ENCODE results near the gene ATG13. TPM values are rescaled to one million over a fixed set of nuclear protein-coding genes. Genes with fewer than 3 reads are reported as not detected.

Gene ATG13
- total and polyA plus RNA-seq, 2 experiments from 2014 or later: 32.9 to 71.1 TPM

DNA sequence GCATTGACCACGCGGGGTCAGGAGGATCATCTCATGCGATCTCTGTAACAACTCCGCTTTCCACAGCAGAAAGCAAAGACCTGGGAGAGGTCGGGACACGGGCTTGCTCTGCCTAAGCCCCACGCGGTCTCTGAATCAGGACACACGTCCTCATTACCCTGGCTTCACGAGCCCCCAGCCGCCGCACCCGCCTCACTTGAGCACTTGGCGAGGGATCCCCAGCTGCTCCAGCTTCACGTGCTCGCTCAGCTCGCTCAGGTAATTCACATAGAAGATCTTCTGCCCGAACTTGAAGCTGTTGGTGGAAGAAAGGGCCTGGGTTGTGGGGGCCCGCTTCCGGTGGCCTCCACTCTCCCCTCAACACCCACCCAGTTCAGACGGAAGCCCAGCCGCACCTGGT, 63.5 kb downstream of the ATG13 start (continued):
- TF ChIP-seq, protein P1, sequence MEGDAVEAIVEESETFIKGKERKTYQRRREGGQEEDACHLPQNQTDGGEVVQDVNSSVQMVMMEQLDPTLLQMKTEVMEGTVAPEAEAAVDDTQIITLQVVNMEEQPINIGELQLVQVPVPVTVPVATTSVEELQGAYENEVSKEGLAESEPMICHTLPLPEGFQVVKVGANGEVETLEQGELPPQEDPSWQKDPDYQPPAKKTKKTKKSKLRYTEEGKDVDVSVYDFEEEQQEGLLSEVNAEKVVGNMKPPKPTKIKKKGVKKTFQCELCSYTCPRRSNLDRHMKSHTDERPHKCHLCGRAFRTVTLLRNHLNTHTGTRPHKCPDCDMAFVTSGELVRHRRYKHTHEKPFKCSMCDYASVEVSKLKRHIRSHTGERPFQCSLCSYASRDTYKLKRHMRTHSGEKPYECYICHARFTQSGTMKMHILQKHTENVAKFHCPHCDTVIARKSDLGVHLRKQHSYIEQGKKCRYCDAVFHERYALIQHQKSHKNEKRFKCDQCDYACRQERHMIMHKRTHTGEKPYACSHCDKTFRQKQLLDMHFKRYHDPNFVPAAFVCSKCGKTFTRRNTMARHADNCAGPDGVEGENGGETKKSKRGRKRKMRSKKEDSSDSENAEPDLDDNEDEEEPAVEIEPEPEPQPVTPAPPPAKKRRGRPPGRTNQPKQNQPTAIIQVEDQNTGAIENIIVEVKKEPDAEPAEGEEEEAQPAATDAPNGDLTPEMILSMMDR (conservative IDR thresholded peaks at IDR 0.05; ENCODE audit: low read depth in 2 of 2): no peak

DNA sequence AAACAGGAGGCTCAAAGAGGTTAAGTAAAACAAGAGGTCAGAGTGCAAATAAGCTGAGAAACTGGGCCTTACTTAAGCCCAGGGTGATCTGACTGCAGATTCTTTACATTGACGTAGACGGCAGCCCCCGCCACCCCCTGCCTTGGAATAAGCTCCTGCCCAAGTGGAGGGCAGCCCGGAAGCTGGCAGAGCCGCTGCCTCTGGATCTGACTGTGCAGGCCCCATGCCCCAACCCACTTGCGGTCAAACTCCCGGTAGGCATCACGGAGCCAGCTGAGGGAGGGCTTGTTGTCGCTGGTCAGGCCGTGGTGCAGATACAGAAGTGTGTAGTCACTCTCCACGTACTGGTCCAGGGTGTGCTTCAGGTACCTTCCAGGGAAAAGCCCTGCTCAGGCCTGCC, 64.5 kb downstream of the ATG13 start:
- peaks cover 6% of the 10 kb centered on the region for H3K36me3 Mint-ChIP-seq (ENCODE audit: low read depth)
- H3K79me2 ChIP-seq (replicated peaks; ENCODE audit: insufficient read depth): no peaks in the 10 kb centered on the region
- no peaks in the 10 kb centered on the region for H3K9me2 ChIP-seq (ENCODE audit: insufficient read depth)
- no peak overlapping the region for H3K27ac Mint-ChIP-seq
- no peaks in the 10 kb centered on the region for H4K20me1 ChIP-seq (replicated peaks; ENCODE audit: insufficient read depth)
- ATAC-seq (no peak), DNase-seq (ENCODE audit: low spot score) (no peak)
- no peak overlapping the region for H3K4me2 ChIP-seq
- no peak overlapping the region for H3K27ac ChIP-seq (ENCODE audit: low read depth)
- H3K27me3 ChIP-seq (ENCODE audit: insufficient read depth): no peaks in the 10 kb centered on the region
- no peak overlapping the region for H3K4me3 ChIP-seq
- 0 out of 2 replicates have a peak, but pooled peaks cover 2% of the 10 kb centered on the region for H3F3A ChIP-seq (replicated peaks; ENCODE audit: low read depth)
- no peak overlapping the region for H3K4me3 Mint-ChIP-seq
- no peak overlapping the region for H2AFZ ChIP-seq
- H3K9me3 Mint-ChIP-seq: no peaks in the 10 kb centered on the region
- H3K4me1 ChIP-seq (ENCODE audit: insufficient read depth): no peaks in the 10 kb centered on the region
- no peaks in the 10 kb centered on the region for H3K36me3 ChIP-seq (ENCODE audit: insufficient read depth)
- H3K27me3 Mint-ChIP-seq (ENCODE audit: insufficient read depth, low read depth, poor library complexity): peaks cover 6% of the 10 kb centered on the region
- H3K4me1 Mint-ChIP-seq: peaks cover 3% of the 10 kb centered on the region; the same call in 2 of the 3 replicates
- TF ChIP-seq ZNF114 (CRISPR knock-in tag; IDR thresholded peaks at IDR 0.05) (no peak), JUNB (IDR thresholded peaks at IDR 0.05; ENCODE audit: unreplicated experiment) (no peak), EZH2 (IDR thresholded peaks at IDR 0.05; ENCODE audit: low read depth, unreplicated experiment) (no peak), NANOG (IDR thresholded peaks at IDR 0.05; ENCODE audit: borderline replicate concordance) (no peak), POLR2AphosphoS5 (IDR thresholded peaks at IDR 0.05; ENCODE audit: low read depth) (no peak), STAT1 (IDR thresholded peaks at IDR 0.05; ENCODE audit: unreplicated experiment) (no peak), EZH2phosphoT487 (IDR thresholded peaks at IDR 0.05; ENCODE audit: unreplicated experiment) (no peak), CREB1 (CRISPR knock-in tag; IDR thresholded peaks at IDR 0.05; ENCODE audit: low read depth) (no peak), ZNF331 (CRISPR knock-in tag; IDR thresholded peaks at IDR 0.05; ENCODE audit: low read depth) (no peak)
- TF ChIP-seq, protein P2, sequence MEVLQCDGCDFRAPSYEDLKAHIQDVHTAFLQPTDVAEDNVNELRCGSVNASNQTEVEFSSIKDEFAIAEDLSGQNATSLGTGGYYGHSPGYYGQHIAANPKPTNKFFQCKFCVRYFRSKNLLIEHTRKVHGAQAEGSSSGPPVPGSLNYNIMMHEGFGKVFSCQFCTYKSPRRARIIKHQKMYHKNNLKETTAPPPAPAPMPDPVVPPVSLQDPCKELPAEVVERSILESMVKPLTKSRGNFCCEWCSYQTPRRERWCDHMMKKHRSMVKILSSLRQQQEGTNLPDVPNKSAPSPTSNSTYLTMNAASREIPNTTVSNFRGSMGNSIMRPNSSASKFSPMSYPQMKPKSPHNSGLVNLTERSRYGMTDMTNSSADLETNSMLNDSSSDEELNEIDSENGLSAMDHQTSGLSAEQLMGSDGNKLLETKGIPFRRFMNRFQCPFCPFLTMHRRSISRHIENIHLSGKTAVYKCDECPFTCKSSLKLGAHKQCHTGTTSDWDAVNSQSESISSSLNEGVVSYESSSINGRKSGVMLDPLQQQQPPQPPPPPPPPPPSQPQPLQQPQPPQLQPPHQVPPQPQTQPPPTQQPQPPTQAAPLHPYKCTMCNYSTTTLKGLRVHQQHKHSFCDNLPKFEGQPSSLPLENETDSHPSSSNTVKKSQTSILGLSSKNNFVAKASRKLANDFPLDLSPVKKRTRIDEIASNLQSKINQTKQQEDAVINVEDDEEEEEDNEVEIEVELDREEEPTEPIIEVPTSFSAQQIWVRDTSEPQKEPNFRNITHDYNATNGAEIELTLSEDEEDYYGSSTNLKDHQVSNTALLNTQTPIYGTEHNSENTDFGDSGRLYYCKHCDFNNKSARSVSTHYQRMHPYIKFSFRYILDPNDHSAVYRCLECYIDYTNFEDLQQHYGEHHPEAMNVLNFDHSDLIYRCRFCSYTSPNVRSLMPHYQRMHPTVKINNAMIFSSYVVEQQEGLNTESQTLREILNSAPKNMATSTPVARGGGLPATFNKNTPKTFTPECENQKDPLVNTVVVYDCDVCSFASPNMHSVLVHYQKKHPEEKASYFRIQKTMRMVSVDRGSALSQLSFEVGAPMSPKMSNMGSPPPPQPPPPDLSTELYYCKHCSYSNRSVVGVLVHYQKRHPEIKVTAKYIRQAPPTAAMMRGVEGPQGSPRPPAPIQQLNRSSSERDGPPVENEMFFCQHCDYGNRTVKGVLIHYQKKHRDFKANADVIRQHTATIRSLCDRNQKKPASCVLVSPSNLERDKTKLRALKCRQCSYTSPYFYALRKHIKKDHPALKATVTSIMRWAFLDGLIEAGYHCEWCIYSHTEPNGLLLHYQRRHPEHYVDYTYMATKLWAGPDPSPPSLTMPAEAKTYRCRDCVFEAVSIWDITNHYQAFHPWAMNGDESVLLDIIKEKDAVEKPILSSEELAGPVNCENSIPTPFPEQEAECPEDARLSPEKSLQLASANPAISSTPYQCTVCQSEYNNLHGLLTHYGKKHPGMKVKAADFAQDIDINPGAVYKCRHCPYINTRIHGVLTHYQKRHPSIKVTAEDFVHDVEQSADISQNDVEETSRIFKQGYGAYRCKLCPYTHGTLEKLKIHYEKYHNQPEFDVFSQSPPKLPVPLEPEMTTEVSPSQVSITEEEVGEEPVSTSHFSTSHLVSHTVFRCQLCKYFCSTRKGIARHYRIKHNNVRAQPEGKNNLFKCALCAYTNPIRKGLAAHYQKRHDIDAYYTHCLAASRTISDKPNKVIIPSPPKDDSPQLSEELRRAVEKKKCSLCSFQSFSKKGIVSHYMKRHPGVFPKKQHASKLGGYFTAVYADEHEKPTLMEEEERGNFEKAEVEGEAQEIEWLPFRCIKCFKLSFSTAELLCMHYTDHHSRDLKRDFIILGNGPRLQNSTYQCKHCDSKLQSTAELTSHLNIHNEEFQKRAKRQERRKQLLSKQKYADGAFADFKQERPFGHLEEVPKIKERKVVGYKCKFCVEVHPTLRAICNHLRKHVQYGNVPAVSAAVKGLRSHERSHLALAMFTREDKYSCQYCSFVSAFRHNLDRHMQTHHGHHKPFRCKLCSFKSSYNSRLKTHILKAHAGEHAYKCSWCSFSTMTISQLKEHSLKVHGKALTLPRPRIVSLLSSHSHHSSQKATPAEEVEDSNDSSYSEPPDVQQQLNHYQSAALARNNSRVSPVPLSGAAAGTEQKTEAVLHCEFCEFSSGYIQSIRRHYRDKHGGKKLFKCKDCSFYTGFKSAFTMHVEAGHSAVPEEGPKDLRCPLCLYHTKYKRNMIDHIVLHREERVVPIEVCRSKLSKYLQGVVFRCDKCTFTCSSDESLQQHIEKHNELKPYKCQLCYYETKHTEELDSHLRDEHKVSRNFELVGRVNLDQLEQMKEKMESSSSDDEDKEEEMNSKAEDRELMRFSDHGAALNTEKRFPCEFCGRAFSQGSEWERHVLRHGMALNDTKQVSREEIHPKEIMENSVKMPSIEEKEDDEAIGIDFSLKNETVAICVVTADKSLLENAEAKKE (CRISPR knock-in tag; IDR thresholded peaks at IDR 0.05): no peak
- TF ChIP-seq, protein P1 (conservative IDR thresholded peaks at IDR 0.05; ENCODE audit: low read depth in 2 of 2): no peak
- TF ChIP-seq, protein P3, sequence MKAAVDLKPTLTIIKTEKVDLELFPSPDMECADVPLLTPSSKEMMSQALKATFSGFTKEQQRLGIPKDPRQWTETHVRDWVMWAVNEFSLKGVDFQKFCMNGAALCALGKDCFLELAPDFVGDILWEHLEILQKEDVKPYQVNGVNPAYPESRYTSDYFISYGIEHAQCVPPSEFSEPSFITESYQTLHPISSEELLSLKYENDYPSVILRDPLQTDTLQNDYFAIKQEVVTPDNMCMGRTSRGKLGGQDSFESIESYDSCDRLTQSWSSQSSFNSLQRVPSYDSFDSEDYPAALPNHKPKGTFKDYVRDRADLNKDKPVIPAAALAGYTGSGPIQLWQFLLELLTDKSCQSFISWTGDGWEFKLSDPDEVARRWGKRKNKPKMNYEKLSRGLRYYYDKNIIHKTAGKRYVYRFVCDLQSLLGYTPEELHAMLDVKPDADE (IDR thresholded peaks at IDR 0.05): no peak
